GM19351 (cell line): ENCODE measurements around the gene THBS2.
"Not testable (repeated sequence)": the region's sequence is repeated elsewhere in the genome, so short reads cannot be mapped to it uniquely, and the experiment has no call there.

Experiments
- ATAC-seq: cut with Tn5 transposase; IDR thresholded peaks from one replicate; pipeline ENCODE4 v1.9.1; 2021; ENCODE audit warnings: mild to moderate bottlenecking, moderate library complexity; ENCODE audit not compliant: unreplicated experiment

Gene THBS2

DNA sequence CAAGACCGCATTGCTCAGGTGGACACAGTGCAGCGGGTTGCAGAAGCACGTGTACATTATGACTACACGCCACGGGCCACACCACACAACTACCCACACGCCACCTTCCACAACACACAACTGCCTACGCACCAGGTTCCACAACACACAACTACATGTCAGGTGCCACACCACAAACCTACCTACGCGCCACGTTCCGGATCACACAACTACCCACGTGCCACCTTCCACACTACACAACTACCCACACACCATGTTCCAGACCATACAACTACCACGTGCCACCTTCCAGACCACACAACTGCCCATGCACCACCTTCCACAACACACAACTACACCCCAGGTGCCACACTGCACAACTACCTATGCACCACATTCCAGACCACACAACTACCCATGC is 20.5 kb downstream of the THBS2 start:
- no peak for ATAC-seq

DNA sequence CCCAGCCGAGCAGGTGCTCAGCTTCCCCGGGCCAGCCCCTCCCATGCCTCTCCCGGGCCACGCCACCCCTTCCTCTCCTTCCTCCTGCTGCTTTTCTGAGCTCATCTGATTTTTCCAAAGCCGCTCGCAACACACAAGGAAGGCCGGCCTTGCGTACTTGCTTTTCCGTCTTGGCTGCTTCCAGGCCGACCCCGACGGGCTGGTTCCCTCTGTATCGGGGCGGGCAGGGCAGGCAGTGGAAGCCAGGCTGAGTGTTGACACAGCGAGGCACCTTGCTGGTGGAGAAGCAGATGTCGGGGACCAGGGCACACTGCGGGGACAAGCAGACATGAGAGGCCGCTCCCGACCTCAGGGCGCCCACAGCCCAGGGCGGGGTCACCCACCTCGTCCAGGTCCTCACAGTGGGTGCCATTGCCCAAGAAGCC is 21.1 kb downstream of the THBS2 start:
- ATAC-seq = no peak

DNA sequence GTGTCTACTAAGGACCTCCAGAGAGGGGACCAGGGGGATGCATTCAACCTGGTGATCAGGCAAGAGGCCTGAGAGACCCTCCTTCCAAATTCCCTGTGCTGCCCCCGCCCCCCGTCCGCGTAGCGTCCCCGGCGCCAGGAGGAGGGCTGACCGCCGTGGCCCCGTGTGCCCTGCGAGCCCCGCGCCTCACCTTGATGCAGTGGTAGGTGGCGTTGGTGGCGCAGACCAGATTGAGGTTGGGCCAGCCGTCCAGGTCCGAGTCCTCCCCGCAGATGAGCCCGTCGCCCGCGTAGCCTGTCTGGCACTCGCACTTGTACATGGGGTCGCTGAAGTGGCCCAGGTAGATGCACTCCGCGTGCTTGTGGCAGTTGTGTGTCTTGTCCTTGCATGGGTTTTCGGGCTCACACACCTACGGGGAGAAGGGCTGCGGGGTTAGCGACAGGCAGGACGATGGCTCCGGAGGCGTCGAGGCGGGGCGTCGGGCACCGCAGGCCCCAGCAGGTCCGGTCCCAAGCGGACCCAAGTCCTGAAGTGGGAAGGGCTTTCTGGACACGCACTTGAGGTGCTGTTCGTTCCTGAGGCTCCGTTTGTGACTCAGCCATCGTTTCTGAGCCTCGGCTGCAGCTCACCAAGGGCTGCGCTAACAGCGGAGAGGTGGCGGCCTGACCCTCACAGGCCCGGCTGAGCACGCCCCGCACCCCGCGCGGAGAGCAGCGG is 21.7 kb downstream of the THBS2 start:
- no peak for ATAC-seq

- no peak for ATAC-seq
Measured at GRCh38 chr6:169230946-169231789, 22.5 kb downstream of the THBS2 start.

GRCh38 chr6:169230322-169230665 is 23.4 kb downstream of the THBS2 start:
- no peak for ATAC-seq

GRCh38 chr6:169229615-169230321 is 23.9 kb downstream of the THBS2 start:
- ATAC-seq = no peak

GRCh38 chr6:169227116-169227515 is 26.5 kb downstream of the THBS2 start:
- ATAC-seq = no peak

GRCh38 chr6:169225887-169226286 is 27.8 kb downstream of the THBS2 start:
- ATAC-seq = no peak

DNA sequence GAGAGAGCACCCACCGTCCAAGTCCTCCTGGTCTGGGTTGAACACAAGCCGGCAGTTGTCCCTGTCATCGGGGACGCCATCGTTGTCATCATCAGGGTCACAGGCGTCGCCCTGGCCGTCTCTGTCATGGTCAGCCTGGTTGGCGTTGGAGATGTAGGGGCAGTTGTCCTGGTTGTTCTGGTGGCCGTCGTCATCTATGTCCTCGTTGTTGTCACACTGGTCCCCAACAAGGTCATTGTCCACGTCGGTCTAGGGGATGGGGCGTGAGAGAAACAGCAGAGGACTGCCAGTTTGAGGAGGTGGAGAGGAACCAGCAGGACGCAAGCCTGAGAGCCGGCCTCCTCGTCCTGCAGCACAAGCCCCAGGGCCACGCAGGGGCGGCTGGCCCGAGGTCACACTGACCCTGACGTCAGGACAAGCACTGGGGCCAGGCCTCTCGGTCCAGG is 28.5 kb downstream of the THBS2 start:
- ATAC-seq = no peak

DNA sequence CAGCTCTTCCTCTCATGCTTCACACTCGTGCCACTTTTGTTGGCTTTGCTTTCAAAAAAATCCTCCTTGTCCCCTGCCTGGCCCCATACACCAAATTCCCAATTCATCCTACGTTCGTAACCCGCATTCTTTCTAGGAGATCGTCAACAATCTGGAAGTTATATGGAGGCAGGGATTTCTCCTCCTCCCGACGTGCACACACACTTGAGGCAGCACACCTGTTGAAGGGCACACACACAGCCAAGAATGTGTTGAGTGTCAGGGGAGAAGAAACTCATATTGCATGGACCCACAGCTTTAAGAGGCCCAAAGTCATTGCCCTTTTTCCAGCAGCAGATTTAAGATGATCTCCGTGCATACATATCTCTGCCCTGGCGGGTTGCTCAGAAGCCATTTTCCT is 28.9 kb downstream of the THBS2 start:
- ATAC-seq = no peak

GRCh38 chr6:169224185-169224695 is 29.4 kb downstream of the THBS2 start:
- ATAC-seq = no peak

GRCh38 chr6:169223006-169223405 is 30.6 kb downstream of the THBS2 start:
- ATAC-seq = no peak

DNA sequence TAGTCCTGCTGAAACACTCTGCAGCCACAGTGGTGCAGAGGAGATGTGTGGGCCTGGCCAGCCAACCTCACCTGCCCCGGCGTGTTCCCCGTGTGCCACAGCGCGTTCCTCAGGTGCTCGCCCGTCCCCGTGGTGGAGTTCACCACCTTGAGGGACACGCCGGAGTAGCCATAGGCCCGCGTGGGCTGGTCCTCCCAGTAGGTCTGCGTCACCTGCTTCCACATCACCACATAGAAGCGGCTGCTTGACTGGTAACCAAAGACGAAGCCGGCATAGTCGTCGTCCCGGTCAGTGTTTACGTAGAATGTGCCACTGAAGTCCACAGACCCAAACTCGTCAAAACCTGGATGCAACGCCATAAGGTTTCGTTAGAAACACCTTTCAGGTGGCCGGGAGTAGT is 31.5 kb downstream of the THBS2 start:
- no peak for ATAC-seq

DNA sequence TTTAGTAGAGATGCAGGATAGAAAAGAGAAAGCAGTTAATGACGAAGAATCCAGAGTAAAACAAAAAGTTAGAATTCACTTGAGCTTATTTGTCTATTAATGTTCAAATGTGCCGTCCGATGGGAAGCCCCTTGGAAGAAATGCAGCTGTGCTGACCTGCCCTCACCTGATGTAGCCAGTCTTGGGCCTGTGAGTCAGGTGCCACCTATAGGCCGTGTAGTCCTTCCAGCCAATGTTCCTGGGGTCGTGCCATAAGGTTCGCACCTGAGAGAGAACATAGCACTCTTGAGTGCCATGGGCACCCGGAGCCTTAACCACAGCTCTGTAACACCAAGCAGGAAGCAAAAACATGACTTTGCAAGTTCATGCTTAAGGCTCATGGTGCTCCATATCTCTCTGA is 32.4 kb downstream of the THBS2 start:
- ATAC-seq = no peak

- no peak for ATAC-seq
Measured at GRCh38 chr6:169220068-169220964, 33.3 kb downstream of the THBS2 start.

GRCh38 chr6:169217972-169218371 is 35.7 kb downstream of the THBS2 start:
- no peak for ATAC-seq

DNA sequence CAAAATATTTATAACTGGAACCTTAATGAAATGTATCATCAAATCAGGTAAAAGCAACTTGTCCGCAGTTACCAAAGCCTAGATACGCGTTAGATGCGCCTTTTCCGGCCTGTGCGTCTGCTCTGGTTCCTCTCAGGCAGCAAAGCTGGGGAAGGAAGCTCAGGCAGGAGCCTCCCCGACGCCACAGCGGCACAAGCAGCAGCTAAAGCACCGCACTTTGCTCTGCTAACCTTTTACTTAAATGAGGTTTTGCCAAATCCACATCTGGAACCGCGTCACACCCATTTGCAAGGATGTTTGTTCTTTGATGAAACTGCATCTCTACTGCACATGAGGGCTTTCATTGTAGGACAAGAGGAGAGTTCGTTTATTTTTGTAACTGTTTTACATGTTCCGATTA is 36.8 kb downstream of the THBS2 start:
- ATAC-seq = no peak

DNA sequence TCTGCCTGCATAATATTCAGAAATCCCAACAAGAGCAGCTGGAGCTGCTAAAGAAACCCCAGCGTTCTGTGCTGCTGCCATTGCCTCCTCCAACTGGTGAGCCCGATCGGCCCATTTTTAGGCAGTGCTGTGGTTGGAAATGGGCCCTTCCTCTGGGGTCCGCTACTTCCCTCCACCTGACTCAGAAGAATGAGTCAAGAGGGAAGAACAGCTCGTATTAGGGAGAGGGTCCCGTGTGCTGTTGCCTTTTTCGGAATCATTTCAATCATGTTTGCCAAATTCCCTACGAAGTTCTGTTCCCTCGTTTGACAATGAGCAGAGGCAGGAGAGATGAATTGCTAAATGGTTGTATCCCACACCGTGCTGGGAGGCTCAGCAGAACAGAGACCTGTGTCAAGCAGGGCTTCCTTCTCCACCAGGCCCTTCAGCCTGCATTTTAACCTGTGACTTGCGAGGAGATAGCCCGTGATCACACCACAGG is 38.4 kb downstream of the THBS2 start:
- no peak for ATAC-seq

DNA sequence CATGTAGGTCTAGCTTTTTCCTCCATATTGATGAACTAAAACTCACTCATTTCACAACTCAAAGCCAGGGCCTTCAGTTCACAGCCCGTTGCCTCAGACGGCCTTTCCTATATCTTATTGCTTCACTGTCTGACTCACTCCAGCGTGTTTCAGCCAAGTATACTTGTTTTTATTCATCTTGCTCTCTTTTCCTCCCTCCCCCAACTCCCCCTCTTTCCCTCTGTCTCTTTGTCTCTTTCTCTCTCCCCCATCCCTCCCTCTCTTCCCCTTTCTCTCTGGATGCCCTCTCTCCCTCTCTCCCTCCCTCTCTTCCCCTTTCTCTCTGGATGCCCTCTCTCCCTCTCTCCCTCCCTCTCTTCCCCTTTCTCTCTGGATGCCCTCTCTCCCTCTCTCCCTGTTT is 38.9 kb downstream of the THBS2 start:
- not testable (repeated sequence) for ATAC-seq

GRCh38 chr6:169213814-169214520 is 39.7 kb downstream of the THBS2 start:
- ATAC-seq = no peak
